WTC11 (cell line): ENCODE measurements around the gene ACOXL. TPM values are rescaled to one million over a fixed set of nuclear protein-coding genes. Genes with fewer than 3 reads are reported as not detected.

Experiments used
- ATAC-seq: fragments of 200-7000 bp; cut with Tn5 transposase; 2 replicates; pipeline ENCODE4 v1.10.0; 2021; ENCODE audit warnings: mild to moderate bottlenecking, moderate library complexity
- CTCF ChIA-PET: fragments of 300-600 bp; sonication (Branson Sonifier 250); formaldehyde crosslinking; loops from one replicate; lab custom pipeline; 2021; ENCODE audit warnings: antibody characterized with exemption; lab: Charles Lee
- POLR2A ChIA-PET: fragments of 350-600 bp; sonication (Branson Sonifier 250); formaldehyde crosslinking; loops from one replicate; lab custom pipeline; 2021; ENCODE audit warnings: antibody characterized with exemption; lab: Charles Lee
- DNase-seq: peaks from one replicate; pipeline ENCODE4 v3.0.0; 2021; ENCODE audit warnings: low spot score
- H3K27ac Mint-ChIP-seq: 2 replicates; pipeline ENCODE4 v1.8.0; 2021; ENCODE audit warnings: mixed read lengths
- H3K27me3 Mint-ChIP-seq: 2 replicates; pipeline ENCODE4 v1.8.0; 2021; ENCODE audit warnings: low read depth, mild to moderate bottlenecking, moderate library complexity, mixed read lengths
- H3K36me3 Mint-ChIP-seq: 2 replicates; pipeline ENCODE4 v1.8.0; 2021; ENCODE audit warnings: mixed read lengths
- H3K4me1 Mint-ChIP-seq: 2 replicates; pipeline ENCODE4 v1.8.0; 2022; ENCODE audit warnings: mixed read lengths
- H3K4me3 Mint-ChIP-seq: 2 replicates; pipeline ENCODE4 v1.8.0; 2021; ENCODE audit warnings: mild to moderate bottlenecking, moderate library complexity, mixed read lengths
- H3K9me3 Mint-ChIP-seq: 2 replicates; pipeline ENCODE4 v1.8.0; 2021; ENCODE audit warnings: mixed read lengths
- AFF4 ChIP-seq: sonication (generic); formaldehyde crosslinking; IDR thresholded peaks from 2 replicates; pipeline ENCODE4 v1.8.1; 2023; ENCODE audit warnings: mild to moderate bottlenecking, missing genetic modification reagents, borderline replicate concordance
- ATF1 ChIP-seq: sonication (generic); formaldehyde crosslinking; IDR thresholded peaks from 2 replicates; pipeline ENCODE4 v1.8.1; 2023; ENCODE audit warnings: mild to moderate bottlenecking, moderate library complexity, missing genetic modification reagents
- ATF6 ChIP-seq: sonication (generic); formaldehyde crosslinking; IDR thresholded peaks from 2 replicates; pipeline ENCODE4 v1.8.1; 2023; ENCODE audit warnings: mild to moderate bottlenecking, missing genetic modification reagents
- E2F4 ChIP-seq: sonication (generic); formaldehyde crosslinking; IDR thresholded peaks from 2 replicates; pipeline ENCODE4 v1.8.1; 2022; ENCODE audit warnings: low read depth, mild to moderate bottlenecking, moderate library complexity, missing genetic modification reagents, borderline replicate concordance
- GABPB1 ChIP-seq: sonication (generic); formaldehyde crosslinking; IDR thresholded peaks from 2 replicates; pipeline ENCODE4 v1.8.1; 2023; ENCODE audit warnings: mild to moderate bottlenecking, missing genetic modification reagents
- HMGA2 ChIP-seq: fragments of 250-450 bp; sonication (Bioruptor Pico); IDR thresholded peaks from 2 replicates; pipeline ENCODE4 v1.4.0; 2021; ENCODE audit warnings: mild to moderate bottlenecking, moderate library complexity
- IRF2 ChIP-seq: sonication (generic); formaldehyde crosslinking; IDR thresholded peaks from 2 replicates; pipeline ENCODE4 v1.8.0; 2022; ENCODE audit warnings: low read depth, missing genetic modification reagents, borderline replicate concordance
- NFYB ChIP-seq: sonication (generic); formaldehyde crosslinking; conservative IDR thresholded peaks from 2 replicates; pipeline ENCODE4 v1.8.0; 2022; ENCODE audit warnings: low read depth, missing genetic modification reagents
- OVOL2 ChIP-seq: fragments of 250-450 bp; sonication (Bioruptor Pico); IDR thresholded peaks from 2 replicates; pipeline ENCODE4 v1.9.0; 2021; ENCODE audit warnings: mild to moderate bottlenecking, borderline replicate concordance
- RELA ChIP-seq: sonication (generic); formaldehyde crosslinking; IDR thresholded peaks from 2 replicates; pipeline ENCODE4 v1.8.1; 2022; ENCODE audit warnings: missing genetic modification reagents, mild to moderate bottlenecking, borderline replicate concordance
- RORB ChIP-seq: fragments of 250-450 bp; sonication (Bioruptor Pico); IDR thresholded peaks from 2 replicates; pipeline ENCODE4 v1.9.0; 2021; ENCODE audit warnings: mild to moderate bottlenecking
- SMAD4 ChIP-seq: sonication (generic); formaldehyde crosslinking; IDR thresholded peaks from 2 replicates; pipeline ENCODE4 v1.8.0; 2022; ENCODE audit warnings: mild to moderate bottlenecking, missing genetic modification reagents
- SP1 ChIP-seq: sonication (generic); formaldehyde crosslinking; conservative IDR thresholded peaks from 2 replicates; pipeline ENCODE4 v1.8.1; 2022; ENCODE audit warnings: missing genetic modification reagents
- TCF7 ChIP-seq: sonication (generic); formaldehyde crosslinking; IDR thresholded peaks from 2 replicates; pipeline ENCODE4 v1.8.0; 2022; ENCODE audit warnings: mild to moderate bottlenecking, low read depth, missing genetic modification reagents, moderate library complexity
- USF1 ChIP-seq: sonication (generic); formaldehyde crosslinking; IDR thresholded peaks from 2 replicates; pipeline ENCODE4 v1.8.0; 2022; ENCODE audit warnings: mild to moderate bottlenecking, missing genetic modification reagents
- USF2 ChIP-seq: sonication (generic); formaldehyde crosslinking; IDR thresholded peaks from 2 replicates; pipeline ENCODE4 v1.8.1; 2023; ENCODE audit warnings: mild to moderate bottlenecking, missing genetic modification reagents, moderate library complexity
- ZNF121 ChIP-seq: sonication (generic); formaldehyde crosslinking; IDR thresholded peaks from 2 replicates; pipeline ENCODE4 v1.8.0; 2023; ENCODE audit warnings: missing genetic modification reagents
- ZNF138 ChIP-seq: sonication (generic); formaldehyde crosslinking; conservative IDR thresholded peaks from 2 replicates; pipeline ENCODE4 v1.8.1; 2022; ENCODE audit warnings: mild to moderate bottlenecking, moderate library complexity, missing genetic modification reagents
- ZNF671 ChIP-seq: fragments of 250-450 bp; sonication (Bioruptor Pico); IDR thresholded peaks from 2 replicates; pipeline ENCODE4 v1.8.0; 2021; ENCODE audit warnings: mild to moderate bottlenecking
- total RNA-seq: library from RNA; stranded (reverse); gene quantifications from 3 replicates; pipeline ENCODE4 v1.2.3, GENCODE V29; 2021

ACOXL gene
- total RNA-seq, 1 experiment from 2014 or later, result 14.9 TPM

GRCh38 chr2:110910423-110910822 is 178.1 kb downstream of the ACOXL start (continued):
- TF ChIP-seq USF2 (no peak), TCF7 (no peak), HMGA2 (CRISPR knock-in tag) (no peak), SP1 (no peak), RORB (CRISPR knock-in tag) (no peak), USF1 (CRISPR knock-in tag) (no peak)

GRCh38 chr2:110919738-110920137 is 187.4 kb downstream of the ACOXL start:
- CTCF ChIA-PET, result no interaction called here
- TF ChIP-seq ZNF121 (CRISPR knock-in tag), result no peak
- H3K4me3 Mint-ChIP-seq, result no peak overlapping the region
- H3K36me3 Mint-ChIP-seq, result peaks cover 9% of the 10 kb centered on the region
- H3K27me3 Mint-ChIP-seq, result no peaks in the 10 kb centered on the region
- no peak overlapping the region for H3K27ac Mint-ChIP-seq
- no peak for DNase-seq
- POLR2A ChIA-PET, result no interaction called here
- H3K9me3 Mint-ChIP-seq, result peaks cover 14% of the 10 kb centered on the region
- ATAC-seq, result no peak
- H3K4me1 Mint-ChIP-seq, result no peaks in the 10 kb centered on the region

GRCh38 chr2:110925479-110925878 is 193.1 kb downstream of the ACOXL start:
- DNase-seq (no peak), ATAC-seq (no peak)
- H3K36me3 Mint-ChIP-seq, result peaks cover 35% of the 10 kb centered on the region
- H3K27me3 Mint-ChIP-seq, result no peaks in the 10 kb centered on the region
- TF ChIP-seq SMAD4 (CRISPR knock-in tag), result no peak
- CTCF ChIA-PET, result no interaction called here
- H3K27ac Mint-ChIP-seq, result no peak overlapping the region
- peaks cover 42% of the 10 kb centered on the region for H3K9me3 Mint-ChIP-seq
- POLR2A ChIA-PET, result no interaction called here
- no peak overlapping the region for H3K4me3 Mint-ChIP-seq
- H3K4me1 Mint-ChIP-seq, result no peaks in the 10 kb centered on the region

GRCh38 chr2:110927526-110927925 is 195.2 kb downstream of the ACOXL start:
- H3K4me3 Mint-ChIP-seq, result no peak overlapping the region
- TF ChIP-seq IRF2 (CRISPR knock-in tag) (no peak), AFF4 (CRISPR knock-in tag) (no peak), SP1 (no peak), RELA (CRISPR knock-in tag) (no peak), ZNF138 (CRISPR knock-in tag) (no peak), ZNF671 (CRISPR knock-in tag) (no peak), ATF6 (CRISPR knock-in tag) (no peak), ZNF121 (CRISPR knock-in tag) (no peak), ATF1 (CRISPR knock-in tag) (no peak), NFYB (CRISPR knock-in tag) (no peak), E2F4 (CRISPR knock-in tag) (no peak), GABPB1 (no peak), OVOL2 (CRISPR knock-in tag) (no peak)
- POLR2A ChIA-PET, result no interaction called here
- H3K4me1 Mint-ChIP-seq, result no peaks in the 10 kb centered on the region
- H3K36me3 Mint-ChIP-seq, result peaks cover 43% of the 10 kb centered on the region
- peaks cover 49% of the 10 kb centered on the region for H3K9me3 Mint-ChIP-seq
- CTCF ChIA-PET, result no interaction called here
- no peaks in the 10 kb centered on the region for H3K27me3 Mint-ChIP-seq
- ATAC-seq (no peak), DNase-seq (no peak)
- no peak overlapping the region for H3K27ac Mint-ChIP-seq
